CD4-positive, alpha-beta T cell treated with Interleukin-17A for 1 hour (primary cell): ENCODE results near the gene ANKZF1.
A peak's percentile ranks its signal among the peaks of the same experiment; 100 is the strongest.
"Not testable (repeated sequence)": the region's sequence is repeated elsewhere in the genome, so short reads cannot be mapped to it uniquely, and the experiment has no call there.

Source experiments
- DNase-seq: peaks from one replicate; pipeline ENCODE4 v3.0.0-alpha.2; 2020

ANKZF1 gene, protein sequence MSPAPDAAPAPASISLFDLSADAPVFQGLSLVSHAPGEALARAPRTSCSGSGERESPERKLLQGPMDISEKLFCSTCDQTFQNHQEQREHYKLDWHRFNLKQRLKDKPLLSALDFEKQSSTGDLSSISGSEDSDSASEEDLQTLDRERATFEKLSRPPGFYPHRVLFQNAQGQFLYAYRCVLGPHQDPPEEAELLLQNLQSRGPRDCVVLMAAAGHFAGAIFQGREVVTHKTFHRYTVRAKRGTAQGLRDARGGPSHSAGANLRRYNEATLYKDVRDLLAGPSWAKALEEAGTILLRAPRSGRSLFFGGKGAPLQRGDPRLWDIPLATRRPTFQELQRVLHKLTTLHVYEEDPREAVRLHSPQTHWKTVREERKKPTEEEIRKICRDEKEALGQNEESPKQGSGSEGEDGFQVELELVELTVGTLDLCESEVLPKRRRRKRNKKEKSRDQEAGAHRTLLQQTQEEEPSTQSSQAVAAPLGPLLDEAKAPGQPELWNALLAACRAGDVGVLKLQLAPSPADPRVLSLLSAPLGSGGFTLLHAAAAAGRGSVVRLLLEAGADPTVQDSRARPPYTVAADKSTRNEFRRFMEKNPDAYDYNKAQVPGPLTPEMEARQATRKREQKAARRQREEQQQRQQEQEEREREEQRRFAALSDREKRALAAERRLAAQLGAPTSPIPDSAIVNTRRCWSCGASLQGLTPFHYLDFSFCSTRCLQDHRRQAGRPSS

DNA sequence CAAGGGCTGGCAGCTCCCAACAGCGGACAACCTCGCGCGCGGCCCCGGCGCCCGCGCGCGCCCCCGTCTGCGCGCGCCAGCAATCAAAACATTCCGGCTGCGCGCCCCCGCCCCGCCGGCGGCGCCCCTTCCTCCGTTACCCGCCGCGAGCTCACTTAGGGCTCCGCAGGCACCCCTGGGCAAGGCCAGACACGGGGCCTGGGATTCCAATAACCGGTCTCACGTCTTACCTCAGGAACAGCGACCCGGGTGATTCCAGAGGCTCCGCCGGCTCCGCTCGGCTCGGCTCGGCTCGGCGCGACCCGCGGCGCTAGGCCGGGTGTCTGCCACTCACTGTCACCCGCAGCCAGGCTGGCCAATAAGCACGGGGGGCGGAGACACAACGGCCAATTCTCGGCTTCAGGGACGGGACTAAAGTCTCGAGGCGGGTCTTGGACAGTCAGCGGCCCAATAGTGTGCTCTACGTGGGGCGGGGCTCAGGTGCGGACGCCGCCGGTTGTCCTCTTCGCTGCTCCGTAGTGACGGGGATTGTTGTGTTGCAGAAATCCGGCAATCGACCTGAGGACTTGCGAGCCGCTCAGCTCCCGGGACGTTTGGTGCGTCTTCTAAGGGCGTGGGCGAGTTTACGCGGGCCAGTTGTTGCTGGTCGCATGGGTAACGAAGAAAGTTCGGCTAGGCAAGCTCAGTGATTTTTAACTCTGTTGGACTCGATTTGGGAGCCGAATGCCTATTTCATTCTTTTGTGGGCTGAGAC, at the start of gene ANKZF1, which contains the start of gene ATG9A:
Gene ANKZF1, plus strand, starts transcription at position 502 of the 754 bp plus-strand sequence. CDS start 452 bp downstream, outside the sequence.
Gene ATG9A, minus strand, starts transcription at position 332 of the 754 bp plus-strand sequence. CDS start 1,612 bp downstream, outside the sequence.
- DNase-seq, result peak; percentile 99

DNA sequence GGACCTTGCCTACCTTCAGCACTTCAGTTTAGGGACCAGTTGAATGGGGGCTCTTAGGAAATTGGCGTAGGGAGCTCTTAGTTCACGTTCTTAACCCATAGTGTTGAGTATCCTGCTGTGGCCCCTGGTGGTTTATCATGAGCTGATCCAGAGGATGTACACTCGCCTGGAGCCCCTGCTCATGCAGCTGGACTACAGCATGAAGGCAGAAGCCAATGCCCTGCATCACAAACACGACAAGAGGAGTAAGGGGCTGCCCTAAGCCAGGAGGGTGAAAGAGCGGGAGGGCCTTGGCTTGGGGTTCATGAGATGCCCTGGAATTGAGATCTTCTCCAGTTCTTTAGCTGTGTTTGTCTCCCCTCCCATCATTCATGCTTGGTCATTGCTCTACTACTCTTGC, 48.6 kb upstream of the ANKZF1 start:
- DNase-seq, result no peak

DNA sequence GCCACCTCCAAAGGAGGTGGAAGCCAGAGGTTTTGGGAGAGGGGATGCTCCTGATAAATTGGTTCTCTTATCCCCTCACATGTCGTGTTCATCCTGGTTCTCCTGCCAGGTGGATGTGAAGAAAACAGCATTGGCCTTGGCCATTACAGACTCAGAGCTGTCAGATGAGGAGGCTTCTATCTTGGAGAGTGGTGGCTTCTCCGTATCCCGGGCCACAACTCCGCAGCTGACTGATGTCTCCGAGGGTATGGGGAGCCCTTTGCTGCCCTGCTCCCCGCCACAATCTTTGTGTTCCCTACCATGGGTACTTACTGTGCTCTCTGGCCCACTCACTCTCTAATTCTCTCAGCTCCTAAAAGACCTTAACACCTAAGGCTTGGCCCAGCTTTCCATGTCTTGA, 48.1 kb upstream of the ANKZF1 start:
- no peak for DNase-seq

DNA sequence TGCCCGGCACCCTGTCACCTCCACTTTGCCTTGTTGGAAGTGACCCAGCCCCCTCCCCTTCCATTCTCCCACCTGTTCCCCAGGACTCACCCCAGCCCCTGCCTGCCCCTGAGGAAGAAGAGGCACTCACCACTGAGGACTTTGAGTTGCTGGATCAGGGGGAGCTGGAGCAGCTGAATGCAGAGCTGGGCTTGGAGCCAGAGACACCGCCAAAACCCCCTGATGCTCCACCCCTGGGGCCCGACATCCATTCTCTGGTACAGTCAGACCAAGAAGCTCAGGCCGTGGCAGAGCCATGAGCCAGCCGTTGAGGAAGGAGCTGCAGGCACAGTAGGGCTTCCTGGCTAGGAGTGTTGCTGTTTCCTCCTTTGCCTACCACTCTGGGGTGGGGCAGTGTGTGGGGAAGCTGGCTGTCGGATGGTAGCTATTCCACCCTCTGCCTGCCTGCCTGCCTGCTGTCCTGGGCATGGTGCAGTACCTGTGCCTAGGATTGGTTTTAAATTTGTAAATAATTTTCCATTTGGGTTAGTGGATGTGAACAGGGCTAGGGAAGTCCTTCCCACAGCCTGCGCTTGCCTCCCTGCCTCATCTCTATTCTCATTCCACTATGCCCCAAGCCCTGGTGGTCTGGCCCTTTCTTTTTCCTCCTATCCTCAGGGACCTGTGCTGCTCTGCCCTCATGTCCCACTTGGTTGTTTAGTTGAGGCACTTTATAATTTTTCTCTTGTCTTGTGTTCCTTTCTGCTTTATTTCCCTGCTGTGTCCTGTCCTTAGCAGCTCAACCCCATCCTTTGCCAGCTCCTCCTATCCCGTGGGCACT, 47.1 kb upstream of the ANKZF1 start:
- DNase-seq, result no peak

GRCh38 chr2:219183151-219183772, 46.3 kb upstream of the ANKZF1 start:
- DNase-seq, result no peak

- no peak for DNase-seq
Measured at GRCh38 chr2:219184121-219184520, 45.5 kb upstream of the ANKZF1 start.

- DNase-seq, result no peak
Measured at GRCh38 chr2:219186754-219187456, 42.7 kb upstream of the ANKZF1 start.

- DNase-seq, result no peak
Measured at GRCh38 chr2:219197388-219197787, 32.2 kb upstream of the ANKZF1 start.

- no peak for DNase-seq
Measured at GRCh38 chr2:219198974-219199373, 30.6 kb upstream of the ANKZF1 start.

- DNase-seq, result no peak
Measured at GRCh38 chr2:219199470-219200211, 30.0 kb upstream of the ANKZF1 start.

DNA sequence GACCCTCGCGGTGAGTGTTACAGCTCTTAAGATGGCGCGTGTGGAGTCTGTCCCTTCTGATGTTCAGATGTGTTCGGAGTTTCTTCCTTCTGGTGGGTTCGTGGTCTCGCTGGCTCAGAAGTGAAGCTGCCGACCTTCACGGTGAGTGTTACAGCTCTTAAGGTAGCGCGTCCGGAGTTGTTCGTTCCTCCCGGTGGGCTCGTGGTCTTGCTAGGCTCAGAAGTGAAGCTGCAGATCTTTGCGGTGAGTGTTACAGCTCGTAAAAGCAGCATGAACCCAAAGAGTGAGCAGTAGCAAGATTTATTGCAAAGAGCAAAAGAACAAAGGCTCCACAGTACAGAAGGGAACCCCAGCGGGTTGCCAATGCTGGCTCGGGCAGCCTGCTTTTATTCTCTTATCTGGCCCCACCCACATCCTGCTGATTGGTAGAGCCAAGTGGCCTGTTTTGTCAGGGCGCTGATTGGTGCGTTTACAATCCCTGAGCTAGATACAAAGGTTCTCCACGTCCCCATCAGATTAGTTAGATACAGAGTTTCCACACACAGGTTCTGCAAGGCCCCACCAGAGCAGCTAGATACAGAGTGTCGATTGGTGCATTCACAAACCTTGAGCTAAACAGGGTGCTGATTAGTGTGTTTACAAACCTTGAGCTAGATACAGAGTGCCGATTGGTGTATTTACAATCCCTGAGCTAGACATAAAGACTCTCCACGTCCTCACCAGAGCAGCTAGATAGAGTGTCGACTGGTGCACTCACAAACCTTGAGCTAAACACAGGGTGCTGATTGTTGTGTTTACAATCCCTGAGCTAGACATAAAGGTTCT, 28.9 kb upstream of the ANKZF1 start:
- peak; percentile 63 for DNase-seq

DNA sequence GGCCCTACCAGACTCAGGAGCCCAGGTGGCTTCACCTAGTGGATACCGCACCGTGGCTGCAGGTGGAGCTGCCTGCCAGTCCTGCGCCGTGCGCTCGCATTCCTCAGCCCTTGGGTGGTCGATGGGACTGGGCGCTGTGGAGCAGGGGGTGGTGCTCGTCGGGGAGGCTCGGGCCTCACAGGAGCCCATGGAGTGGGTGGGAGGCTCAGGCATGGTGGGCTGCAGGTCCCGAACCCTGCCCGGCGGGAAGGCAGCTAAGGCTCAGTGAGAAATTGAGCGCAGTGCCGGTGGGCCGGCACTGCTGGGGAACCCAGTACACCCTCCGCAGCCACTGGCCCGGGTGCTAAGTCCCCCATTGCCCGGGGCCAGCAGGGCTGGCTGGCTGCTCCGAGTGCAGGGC, 28.3 kb upstream of the ANKZF1 start:
- DNase-seq, result not testable (repeated sequence)

GRCh38 chr2:219204425-219205164, 25.0 kb upstream of the ANKZF1 start:
- no peak for DNase-seq

- no peak for DNase-seq
Measured at GRCh38 chr2:219205165-219205538, 24.5 kb upstream of the ANKZF1 start.

DNA sequence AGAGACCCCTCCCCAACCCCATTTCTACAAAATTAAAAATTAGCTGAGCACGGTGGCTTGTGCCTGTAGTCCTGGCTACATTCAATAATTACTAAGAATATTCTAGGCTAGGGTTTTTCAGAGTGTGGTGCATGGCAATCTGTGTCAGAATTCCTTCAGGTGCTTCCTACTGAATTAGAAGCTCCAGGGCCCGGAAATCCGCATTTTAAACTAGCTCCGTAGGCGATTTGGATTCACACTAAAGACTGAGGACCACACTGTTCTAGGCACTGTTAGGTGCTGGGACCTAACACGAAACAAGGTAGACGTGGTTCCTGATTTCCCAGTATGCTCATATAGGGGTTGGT, 23.7 kb upstream of the ANKZF1 start:
- no peak for DNase-seq

- peak; percentile 94 for DNase-seq
Measured at GRCh38 chr2:219206328-219207133, 23.1 kb upstream of the ANKZF1 start, which contains the start of gene ZFAND2B. TSS of gene ZFAND2B (plus strand) at chr2:219206782. CDS start at chr2:219206988, 206 bp downstream.

DNA sequence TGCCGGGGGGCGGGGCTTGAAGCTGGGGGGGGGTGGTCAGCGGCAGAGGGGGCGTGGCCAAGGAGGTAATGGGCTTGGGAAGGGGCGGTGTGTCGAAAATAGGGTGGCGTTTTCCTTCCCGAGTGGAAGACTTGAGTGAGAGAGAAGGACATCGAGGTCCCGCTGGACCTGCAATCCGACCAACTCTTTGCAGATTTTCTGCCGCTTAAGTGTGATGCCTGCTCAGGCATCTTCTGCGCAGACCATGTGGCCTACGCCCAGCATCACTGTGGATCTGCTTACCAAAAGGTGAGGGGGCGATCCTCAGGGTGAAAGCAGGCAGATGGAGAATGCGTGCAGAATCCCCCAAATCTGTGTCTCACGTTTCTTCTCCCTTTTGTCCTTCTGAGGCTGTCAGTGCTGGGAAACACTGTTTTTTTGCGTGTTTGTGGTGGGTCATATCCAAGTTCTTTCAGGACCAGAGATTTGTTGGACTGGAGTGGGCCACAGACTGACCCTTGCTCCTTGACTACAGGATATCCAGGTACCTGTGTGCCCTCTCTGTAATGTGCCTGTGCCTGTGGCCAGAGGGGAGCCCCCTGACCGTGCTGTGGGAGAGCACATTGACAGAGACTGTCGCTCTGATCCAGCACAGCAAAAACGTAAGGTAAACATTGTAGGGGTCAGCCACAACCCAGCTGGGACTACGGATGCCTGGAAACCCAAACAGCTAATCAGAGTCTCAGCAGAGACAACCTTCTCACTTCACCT, 22.3 kb upstream of the ANKZF1 start:
- DNase-seq, result no peak
